ENCODE measurements around the gene ADAMTS1. TPM values are rescaled to one million over a fixed set of nuclear protein-coding genes. Genes with fewer than 3 reads are reported as not detected.
A peak's percentile ranks its signal among the peaks of the same experiment; 100 is the strongest.
"Not testable (repeated sequence)": the region's sequence is repeated elsewhere in the genome, so short reads cannot be mapped to it uniquely, and the experiment has no call there.

The ADAMTS1 gene
- total RNA-seq, 4 donors from 2014 or later: 232 to 412 (median 327) TPM

DNA sequence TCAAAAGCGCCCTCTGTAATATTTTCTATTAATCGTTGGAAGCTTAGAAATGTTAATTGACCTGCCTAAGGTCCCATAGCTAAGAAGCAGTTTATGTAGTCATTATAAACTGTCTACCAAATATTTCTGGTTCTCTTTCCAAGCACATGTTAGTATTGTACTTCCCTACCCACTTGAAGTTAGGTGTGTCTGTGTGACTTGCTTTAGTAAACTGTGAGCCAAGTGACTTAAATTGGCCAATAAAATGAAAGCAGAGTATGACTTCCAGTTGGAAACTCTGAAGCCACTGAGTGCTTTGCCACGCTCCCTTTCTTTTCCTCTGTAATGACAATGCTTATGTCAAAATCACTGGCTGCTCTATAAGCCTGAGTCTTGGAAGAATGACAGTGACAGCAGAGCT, 20.6 kb upstream of the ADAMTS1 start:
- TF ChIP-seq POLR2A (IDR thresholded peaks at IDR 0.05) (no peak), EP300 (IDR thresholded peaks at IDR 0.05) (no peak)
- TF ChIP-seq, protein P1, sequence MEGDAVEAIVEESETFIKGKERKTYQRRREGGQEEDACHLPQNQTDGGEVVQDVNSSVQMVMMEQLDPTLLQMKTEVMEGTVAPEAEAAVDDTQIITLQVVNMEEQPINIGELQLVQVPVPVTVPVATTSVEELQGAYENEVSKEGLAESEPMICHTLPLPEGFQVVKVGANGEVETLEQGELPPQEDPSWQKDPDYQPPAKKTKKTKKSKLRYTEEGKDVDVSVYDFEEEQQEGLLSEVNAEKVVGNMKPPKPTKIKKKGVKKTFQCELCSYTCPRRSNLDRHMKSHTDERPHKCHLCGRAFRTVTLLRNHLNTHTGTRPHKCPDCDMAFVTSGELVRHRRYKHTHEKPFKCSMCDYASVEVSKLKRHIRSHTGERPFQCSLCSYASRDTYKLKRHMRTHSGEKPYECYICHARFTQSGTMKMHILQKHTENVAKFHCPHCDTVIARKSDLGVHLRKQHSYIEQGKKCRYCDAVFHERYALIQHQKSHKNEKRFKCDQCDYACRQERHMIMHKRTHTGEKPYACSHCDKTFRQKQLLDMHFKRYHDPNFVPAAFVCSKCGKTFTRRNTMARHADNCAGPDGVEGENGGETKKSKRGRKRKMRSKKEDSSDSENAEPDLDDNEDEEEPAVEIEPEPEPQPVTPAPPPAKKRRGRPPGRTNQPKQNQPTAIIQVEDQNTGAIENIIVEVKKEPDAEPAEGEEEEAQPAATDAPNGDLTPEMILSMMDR (IDR thresholded peaks at IDR 0.05): no peak
- no peaks in the 10 kb centered on the region for H3K9me3 ChIP-seq
- no peaks in the 10 kb centered on the region for H3K36me3 ChIP-seq
- no peak for DNase-seq (ENCODE audit: low spot score in 2 of 2)
- H3K4me3 ChIP-seq: no peak overlapping the region
- no peaks in the 10 kb centered on the region for H3K4me1 ChIP-seq
- no peak overlapping the region for H3K27ac ChIP-seq
- WGBS, 2 donors: 87 to 90% methylated on average over 3 of the region's 3 CpGs
- H3K27me3 ChIP-seq: no peaks in the 10 kb centered on the region

GRCh38 chr21:26856871-26857350, 11.7 kb upstream of the ADAMTS1 start:
- not testable (repeated sequence) for DNase-seq (ENCODE audit: low spot score in 2 of 2); H3K27ac ChIP-seq; H3K27me3 ChIP-seq; H3K9me3 ChIP-seq; H3K4me1 ChIP-seq; H3K36me3 ChIP-seq; H3K4me3 ChIP-seq
- WGBS, 2 donors: 95 to 98% methylated on average over 7 of the region's 7 CpGs

DNA sequence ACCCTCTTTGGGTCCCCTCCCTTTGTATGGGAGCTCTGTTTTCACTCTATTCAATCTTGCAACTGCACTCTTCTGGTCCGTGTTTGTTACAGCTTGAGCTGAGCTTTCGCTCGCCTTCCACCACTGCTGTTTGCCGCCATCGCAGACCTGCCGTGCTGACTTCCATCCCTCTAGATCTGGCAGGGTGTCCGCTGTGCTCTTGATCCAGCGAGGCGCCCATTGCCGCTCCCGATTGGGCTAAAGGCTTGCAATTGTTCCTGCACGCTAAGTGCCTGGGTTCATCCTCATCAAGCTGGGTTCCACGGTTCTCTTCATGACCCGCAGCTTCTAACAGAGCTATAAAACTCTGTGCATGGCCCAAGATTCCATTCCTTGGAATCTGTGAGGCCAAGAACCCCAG, 9.5 kb upstream of the ADAMTS1 start:
- not testable (repeated sequence) for DNase-seq (ENCODE audit: low spot score in 2 of 2); H3K4me1 ChIP-seq; H3K27me3 ChIP-seq; H3K36me3 ChIP-seq; H3K9me3 ChIP-seq; H3K27ac ChIP-seq; H3K4me3 ChIP-seq
- 94 to 97% methylated on average over 14 of the region's 14 CpGs for WGBS, 2 donors

DNA sequence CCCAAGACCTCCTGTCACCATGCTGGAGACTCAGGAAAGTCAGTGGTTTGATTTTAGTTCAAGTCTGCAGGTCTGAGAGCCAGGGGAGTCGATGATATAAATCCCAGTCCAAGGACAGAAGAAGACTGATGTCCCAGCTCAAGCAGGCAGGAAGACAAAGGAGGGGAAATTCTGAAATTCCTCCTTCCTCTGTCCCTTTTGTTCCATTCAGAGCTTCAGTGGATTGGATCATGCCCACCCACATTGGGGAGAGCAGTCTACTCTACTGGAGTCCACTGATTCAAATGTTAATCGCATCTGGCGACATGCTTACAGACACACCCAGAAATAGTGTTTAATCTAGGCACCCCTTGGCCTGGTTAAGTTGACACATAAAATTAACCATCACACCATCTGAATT, 7.2 kb upstream of the ADAMTS1 start:
- no peak overlapping the region for H3K4me3 ChIP-seq
- H3K27me3 ChIP-seq: no peaks in the 10 kb centered on the region
- H3K9me3 ChIP-seq: no peaks in the 10 kb centered on the region
- no peak for TF ChIP-seq POLR2A (IDR thresholded peaks at IDR 0.05)
- TF ChIP-seq, protein P1 (IDR thresholded peaks at IDR 0.05): no peak
- TF ChIP-seq EP300 (IDR thresholded peaks at IDR 0.05): no peak
- DNase-seq (ENCODE audit: low spot score in 2 of 2): no peak
- H3K4me1 ChIP-seq: peaks cover 0 to 15% (median 0%) of the 10 kb centered on the region in 4 donors
- H3K36me3 ChIP-seq: no peaks in the 10 kb centered on the region
- 92 to 98% methylated on average over 3 of the region's 3 CpGs for WGBS, 2 donors
- no peak overlapping the region for H3K27ac ChIP-seq

- Histone ChIP-seq H3K27me3 (no peaks in the 10 kb centered on the region), H3K27ac (no peak overlapping the region), H3K4me3 (no peak overlapping the region), H3K9me3 (no peaks in the 10 kb centered on the region), H3K4me1 (peaks cover 0 to 21% (median 0%) of the 10 kb centered on the region in 4 donors), H3K36me3 (no peaks in the 10 kb centered on the region)
- no peak for TF ChIP-seq EP300 (IDR thresholded peaks at IDR 0.05)
- no peak for TF ChIP-seq POLR2A (IDR thresholded peaks at IDR 0.05)
- TF ChIP-seq, protein P1 (IDR thresholded peaks at IDR 0.05): no peak
- no peak for DNase-seq (ENCODE audit: low spot score in 2 of 2)
- 72 to 74% methylated on average over 6 of the region's 6 CpGs for WGBS, 2 donors
Observed at GRCh38 chr21:26851109-26851944, 6.1 kb upstream of the ADAMTS1 start.

DNA sequence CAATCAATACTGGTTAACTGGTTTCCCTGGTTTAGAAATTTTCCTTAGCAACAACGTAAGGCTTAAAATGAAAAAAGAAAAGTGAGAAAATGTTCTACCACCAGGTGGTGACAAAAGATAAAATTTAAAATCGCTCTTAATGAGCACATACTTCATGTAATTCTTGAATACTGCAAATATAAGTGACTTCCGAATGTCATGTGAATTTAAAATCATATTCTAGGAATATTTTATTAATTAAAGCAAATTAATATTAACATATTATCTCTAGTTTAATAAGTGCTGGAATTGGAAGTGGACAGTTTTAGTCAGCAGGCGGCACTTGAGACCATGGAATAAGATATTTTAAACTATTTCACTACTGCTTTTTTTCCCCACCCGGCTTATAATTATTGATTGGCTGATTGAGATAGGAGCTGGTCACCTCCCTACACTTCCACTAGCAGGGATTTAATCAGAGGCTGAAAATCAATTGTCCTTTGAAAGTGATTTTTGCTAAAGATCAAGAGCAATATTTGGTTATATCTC, 5.0 kb upstream of the ADAMTS1 start:
- Histone ChIP-seq H3K27me3 (no peaks in the 10 kb centered on the region), H3K27ac (peak overlapping the region in 1 of 4 donors; percentile 20), H3K4me3 (no peak overlapping the region), H3K4me1 (peaks cover 0 to 21% (median 0%) of the 10 kb centered on the region in 4 donors), H3K9me3 (no peaks in the 10 kb centered on the region), H3K36me3 (no peaks in the 10 kb centered on the region)
- DNase-seq (ENCODE audit: low spot score in 2 of 2): no peak
- TF ChIP-seq EP300 (IDR thresholded peaks at IDR 0.05): no peak
- TF ChIP-seq, protein P1 (IDR thresholded peaks at IDR 0.05): peak; percentile 44 to 90 (median 59)
- 11 to 12% methylated on average over 5 of the region's 5 CpGs for WGBS, 2 donors
